Measurements from ENCODE around the gene AP2A2.

DNA sequence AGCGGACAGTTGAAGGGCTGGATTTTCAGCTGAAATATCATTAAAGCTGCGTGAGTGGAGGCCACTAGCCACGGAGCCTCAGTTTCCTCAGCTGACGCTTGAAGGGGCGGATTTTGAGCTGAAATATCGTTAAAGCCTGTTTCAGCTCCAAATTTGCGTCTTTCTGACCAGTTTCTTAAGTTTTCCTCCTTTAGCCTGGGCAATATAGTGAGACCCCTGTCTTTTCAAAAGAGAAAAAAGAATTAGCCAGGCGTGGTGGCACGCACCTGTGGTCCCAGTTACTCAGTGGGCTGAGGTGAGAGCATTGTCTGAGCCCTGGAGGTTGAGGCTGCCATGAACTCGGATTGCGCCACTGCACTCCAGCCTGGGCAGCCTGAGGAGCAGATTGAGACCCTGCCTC is 3.7 kb downstream of the AP2A2 start:
- TF ChIP-seq, protein P1, sequence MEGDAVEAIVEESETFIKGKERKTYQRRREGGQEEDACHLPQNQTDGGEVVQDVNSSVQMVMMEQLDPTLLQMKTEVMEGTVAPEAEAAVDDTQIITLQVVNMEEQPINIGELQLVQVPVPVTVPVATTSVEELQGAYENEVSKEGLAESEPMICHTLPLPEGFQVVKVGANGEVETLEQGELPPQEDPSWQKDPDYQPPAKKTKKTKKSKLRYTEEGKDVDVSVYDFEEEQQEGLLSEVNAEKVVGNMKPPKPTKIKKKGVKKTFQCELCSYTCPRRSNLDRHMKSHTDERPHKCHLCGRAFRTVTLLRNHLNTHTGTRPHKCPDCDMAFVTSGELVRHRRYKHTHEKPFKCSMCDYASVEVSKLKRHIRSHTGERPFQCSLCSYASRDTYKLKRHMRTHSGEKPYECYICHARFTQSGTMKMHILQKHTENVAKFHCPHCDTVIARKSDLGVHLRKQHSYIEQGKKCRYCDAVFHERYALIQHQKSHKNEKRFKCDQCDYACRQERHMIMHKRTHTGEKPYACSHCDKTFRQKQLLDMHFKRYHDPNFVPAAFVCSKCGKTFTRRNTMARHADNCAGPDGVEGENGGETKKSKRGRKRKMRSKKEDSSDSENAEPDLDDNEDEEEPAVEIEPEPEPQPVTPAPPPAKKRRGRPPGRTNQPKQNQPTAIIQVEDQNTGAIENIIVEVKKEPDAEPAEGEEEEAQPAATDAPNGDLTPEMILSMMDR (conservative IDR thresholded peaks at IDR 0.05; ENCODE audit: low read depth, low read length): no peak
- no peak for TF ChIP-seq EZH2 (IDR thresholded peaks at IDR 0.05; ENCODE audit: borderline replicate concordance, low read depth, low read length, poor library complexity, severe bottlenecking)
